Sigmoid colon (tissue), 7 donors: ENCODE measurements around the gene PTPRT. TPM values are rescaled to one million over a fixed set of nuclear protein-coding genes. Genes with fewer than 3 reads are reported as not detected.

Experiments
- DNase-seq: peaks from one replicate; pipeline ENCODE4 v3.0.0-alpha.2; 2019
- H3K27ac ChIP-seq, 4 donors: fragments of 200-600 bp; sonication (generic); one replicate each; pipeline ENCODE4 v1.5.1; 2016 to 2019; ENCODE audit warnings: mild to moderate bottlenecking in 1 of 4
- H3K27me3 ChIP-seq, 3 donors: fragments of 200-600 bp; sonication (generic); one replicate each; pipeline ENCODE4 v1.5.1; 2019; ENCODE audit warnings: mild to moderate bottlenecking in 1 of 3
- H3K36me3 ChIP-seq, 4 donors: fragments of 200-600 bp; sonication (generic); one replicate each; pipeline ENCODE4 v1.5.1; 2016 to 2019
- H3K4me1 ChIP-seq, 4 donors: fragments of 200-600 bp; sonication (generic); one replicate each; pipeline ENCODE4 v1.5.1; 2017 to 2019
- H3K4me3 ChIP-seq, 4 donors: fragments of 200-600 bp; sonication (generic); one replicate each; pipeline ENCODE4 v1.5.1; 2017 to 2019; ENCODE audit warnings: mild to moderate bottlenecking in 2 of 4, moderate library complexity in 1 of 4
- H3K9me3 ChIP-seq, 4 donors: fragments of 200-600 bp in 3 of 4; sonication (generic) in 3 of 4; one replicate each; pipeline versions ENCODE4 v1.5.1 to v1.6.1; 2013 to 2019
- CTCF ChIP-seq, 4 experiments: fragments of 450-650 bp in 3 of 4; fragments of 200-600 bp in 1 of 4; IDR thresholded peaks; one replicate each; pipeline ENCODE4 v1.5.1; 2016 to 2019; ENCODE audit warnings: antibody characterized with exemption in 4 of 4, mild to moderate bottlenecking in 3 of 4, moderate library complexity in 2 of 4
- EP300 ChIP-seq, 4 donors: sonication (generic); formaldehyde crosslinking; IDR thresholded peaks; one replicate each; pipeline ENCODE4 v1.6.1; 2017; ENCODE audit warnings: antibody characterized with exemption in 4 of 4
- POLR2A ChIP-seq, 2 donors: fragments of 450-650 bp; IDR thresholded peaks; one replicate each; pipeline ENCODE4 v1.6.1; 2016; ENCODE audit warnings: antibody characterized with exemption in 2 of 2, mild to moderate bottlenecking in 2 of 2, moderate library complexity in 2 of 2
- POLR2AphosphoS5 ChIP-seq, 4 donors: sonication (generic); formaldehyde crosslinking; IDR thresholded peaks; one replicate each; pipeline ENCODE4 v1.6.1; 2017; ENCODE audit warnings: antibody characterized with exemption in 4 of 4
- WGBS, 2 donors: extraction: QIAGEN DNeasy Blood & Tissue Kit; methylation state at CpG; one replicate each; pipeline ENCODE4 v1.1.7; 2013; 5-methylcytosine and 5-hydroxymethylcytosine counted together
- intact Hi-C: fragments of 100-400 bp; cut with DNase I; formaldehyde crosslinking; loops from one replicate; pipeline ENCODE4 v1.15.1; 2023
- polyA plus RNA-seq, 3 donors: library from polyadenylated mRNA; stranded (reverse); fragments of 200-250 nt; gene quantifications; one replicate each; pipeline ENCODE4 v1.2.3, GENCODE V29; 2013
- total RNA-seq, 4 donors: library from RNA; depleted of rRNA; stranded (reverse); fragments of >200 nt; gene quantifications; one replicate each; pipeline ENCODE4 v1.1.0, GENCODE V29; 2016
- donor health status: healthy with polysubstance abuse.
- donor health status: Bipolar disorder and iron deficiency.
- donor health status: healthy.

Gene PTPRT
- total and polyA plus RNA-seq, 7 donors, result under 0.01 to 0.41 (median 0.12) TPM; not detected in 3

GRCh38 chr20:42100137-42100704 lies 1089.5 kb downstream of the PTPRT start:
- Histone ChIP-seq H3K9me3 (no peaks in the 10 kb centered on the region), H3K27ac (no peak overlapping the region), H3K4me1 (no peaks in the 10 kb centered on the region), H3K36me3 (no peaks in the 10 kb centered on the region), H3K4me3 (no peak overlapping the region), H3K27me3 (no peaks in the 10 kb centered on the region)
- DNase-seq, result no peak
- TF ChIP-seq POLR2A (IDR thresholded peaks at IDR 0.05), result no peak
- TF ChIP-seq CTCF (IDR thresholded peaks at IDR 0.05), result no peak
- TF ChIP-seq POLR2AphosphoS5 (IDR thresholded peaks at IDR 0.05), result no peak
- TF ChIP-seq EP300 (IDR thresholded peaks at IDR 0.05), result no peak
- intact Hi-C loops, result no loop called here
- WGBS, 2 donors, result 33 to 70% methylated on average over 9 of the region's 9 CpGs

- no peaks in the 10 kb centered on the region for H3K4me1 ChIP-seq
- H3K4me3 ChIP-seq, result no peak overlapping the region
- no peak overlapping the region for H3K27ac ChIP-seq
- intact Hi-C loops, result no loop called here
- TF ChIP-seq POLR2A (IDR thresholded peaks at IDR 0.05) (no peak), EP300 (IDR thresholded peaks at IDR 0.05) (no peak), POLR2AphosphoS5 (IDR thresholded peaks at IDR 0.05) (no peak), CTCF (IDR thresholded peaks at IDR 0.05) (no peak)
- no peaks in the 10 kb centered on the region for H3K36me3 ChIP-seq
- DNase-seq, result no peak
- H3K9me3 ChIP-seq, result no peaks in the 10 kb centered on the region
- H3K27me3 ChIP-seq, result no peaks in the 10 kb centered on the region
- WGBS, 2 donors, result 62 to 82% methylated on average over 7 of the region's 7 CpGs
These were observed 1090.6 kb downstream of the PTPRT start for GRCh38 chr20:42099101-42099500.

- WGBS, 2 donors, result 54 to 76% methylated on average over 8 of the region's 8 CpGs
- intact Hi-C loops, result no loop called here
- H3K36me3 ChIP-seq, result no peaks in the 10 kb centered on the region
- no peak overlapping the region for H3K4me3 ChIP-seq
- H3K27me3 ChIP-seq, result no peaks in the 10 kb centered on the region
- H3K4me1 ChIP-seq, result no peaks in the 10 kb centered on the region
- DNase-seq, result no peak
- no peak overlapping the region for H3K27ac ChIP-seq
- TF ChIP-seq EP300 (IDR thresholded peaks at IDR 0.05), result no peak
- no peak for TF ChIP-seq POLR2AphosphoS5 (IDR thresholded peaks at IDR 0.05)
- TF ChIP-seq CTCF (IDR thresholded peaks at IDR 0.05), result no peak
- TF ChIP-seq POLR2A (IDR thresholded peaks at IDR 0.05), result no peak
- no peaks in the 10 kb centered on the region for H3K9me3 ChIP-seq
These were observed 1091.3 kb downstream of the PTPRT start for GRCh38 chr20:42098418-42098817.

- no peaks in the 10 kb centered on the region for H3K36me3 ChIP-seq
- intact Hi-C loops, result no loop called here
- H3K27ac ChIP-seq, result no peak overlapping the region
- H3K27me3 ChIP-seq, result no peaks in the 10 kb centered on the region
- no peaks in the 10 kb centered on the region for H3K9me3 ChIP-seq
- DNase-seq, result no peak
- WGBS, 2 donors, result 52 to 76% methylated on average over 5 of the region's 5 CpGs
- no peaks in the 10 kb centered on the region for H3K4me1 ChIP-seq
- TF ChIP-seq POLR2AphosphoS5 (IDR thresholded peaks at IDR 0.05) (no peak), POLR2A (IDR thresholded peaks at IDR 0.05) (no peak), EP300 (IDR thresholded peaks at IDR 0.05) (no peak), CTCF (IDR thresholded peaks at IDR 0.05) (no peak)
- H3K4me3 ChIP-seq, result no peak overlapping the region
These were observed 1092.0 kb downstream of the PTPRT start for GRCh38 chr20:42097741-42098140.

GRCh38 chr20:42095221-42095620 lies 1094.5 kb downstream of the PTPRT start:
- H3K27ac ChIP-seq, result no peak overlapping the region
- no peak overlapping the region for H3K4me3 ChIP-seq
- intact Hi-C loops, result no loop called here
- WGBS, 2 donors, result 57 to 66% methylated on average over 2 of the region's 2 CpGs
- H3K36me3 ChIP-seq, result no peaks in the 10 kb centered on the region
- TF ChIP-seq CTCF (IDR thresholded peaks at IDR 0.05) (no peak), EP300 (IDR thresholded peaks at IDR 0.05) (no peak), POLR2AphosphoS5 (IDR thresholded peaks at IDR 0.05) (no peak), POLR2A (IDR thresholded peaks at IDR 0.05) (no peak)
- H3K9me3 ChIP-seq, result no peaks in the 10 kb centered on the region
- no peaks in the 10 kb centered on the region for H3K4me1 ChIP-seq
- H3K27me3 ChIP-seq, result no peaks in the 10 kb centered on the region
- DNase-seq, result no peak
